Activated CD4-positive, alpha-beta T cell treated with anti-CD3 and anti-CD28 coated beads, Interleukin-2, Interleukin-4, amounts not matched to agents 100 ng/mL and 50 ng/mL, durations not matched to agents 16 hours and 8 hours (primary cell): ENCODE results near the gene TRIM75.
A peak's percentile ranks its signal among the peaks of the same experiment; 100 is the strongest.
"Not testable (repeated sequence)": the region's sequence is repeated elsewhere in the genome, so short reads cannot be mapped to it uniquely, and the experiment has no call there.

Experiments
- DNase-seq: peaks from one replicate; pipeline ENCODE4 v3.0.0-alpha.2; 2020; ENCODE audit warnings: low spot score

The TRIM75 gene

GRCh38 chr4:165053645-165054044, at the start of gene TRIM75:
TRIM75 (plus strand) TSS chr4:165053866; CDS start chr4:165059148, 5,282 bp downstream.
- no peak for DNase-seq

- DNase-seq, result no peak
Measured at GRCh38 chr4:165005352-165005925, 48.2 kb upstream of the TRIM75 start.

- DNase-seq, result no peak
Measured at GRCh38 chr4:165006456-165006855, 47.2 kb upstream of the TRIM75 start.

GRCh38 chr4:165006886-165007285, 46.8 kb upstream of the TRIM75 start:
- DNase-seq, result no peak

- peak; percentile 72 for DNase-seq
Measured at GRCh38 chr4:165009493-165010227, 44.0 kb upstream of the TRIM75 start.

- no peak for DNase-seq
Measured at GRCh38 chr4:165010487-165010886, 43.2 kb upstream of the TRIM75 start.

GRCh38 chr4:165010991-165011390, 42.7 kb upstream of the TRIM75 start:
- no peak for DNase-seq

- DNase-seq, result no peak
Measured at GRCh38 chr4:165011403-165011802, 42.3 kb upstream of the TRIM75 start.

- no peak for DNase-seq
Measured at GRCh38 chr4:165013691-165014090, 40.0 kb upstream of the TRIM75 start.

- DNase-seq, result peak; percentile 14
Measured at GRCh38 chr4:165016971-165017370, 36.7 kb upstream of the TRIM75 start.

GRCh38 chr4:165019995-165020394, 33.7 kb upstream of the TRIM75 start:
- not testable (repeated sequence) for DNase-seq

GRCh38 chr4:165025782-165026181, 27.9 kb upstream of the TRIM75 start:
- DNase-seq, result not testable (repeated sequence)

GRCh38 chr4:165027762-165028402, 25.8 kb upstream of the TRIM75 start:
- DNase-seq, result no peak

GRCh38 chr4:165031436-165032211, 22.0 kb upstream of the TRIM75 start, which contains the start of gene TRIM60:
TRIM60 (plus strand) TSS chr4:165031999; CDS start chr4:165040073, 8,074 bp downstream.
- no peak for DNase-seq

- no peak for DNase-seq
Measured at GRCh38 chr4:165048170-165048569, 5.5 kb upstream of the TRIM75 start.

- no peak for DNase-seq
Measured at GRCh38 chr4:165052627-165053026, 1.0 kb upstream of the TRIM75 start.

GRCh38 chr4:165055601-165056000, 1.9 kb downstream of the TRIM75 start:
- no peak for DNase-seq

- DNase-seq, result no peak
Measured at GRCh38 chr4:165058666-165059065, 5.0 kb downstream of the TRIM75 start.

GRCh38 chr4:165059386-165059785, 5.7 kb downstream of the TRIM75 start:
- DNase-seq, result no peak

- no peak for DNase-seq
Measured at GRCh38 chr4:165060938-165061337, 7.3 kb downstream of the TRIM75 start.

GRCh38 chr4:165070560-165070959, 16.9 kb downstream of the TRIM75 start:
- no peak for DNase-seq

GRCh38 chr4:165073346-165073745, 19.7 kb downstream of the TRIM75 start:
- DNase-seq, result not testable (repeated sequence)
